HepG2 (cell line): ENCODE results near the gene SYNE3. TPM values are rescaled to one million over a fixed set of nuclear protein-coding genes. Genes with fewer than 3 reads are reported as not detected.

Source experiments
- AHR ChIP-seq: IDR thresholded peaks from 2 replicates; pipeline ENCODE4 v1.6.1; 2018; ENCODE audit warnings: missing genetic modification reagents, missing compliant biosample characterization
- CEBPB ChIP-seq: IDR thresholded peaks from 2 replicates; pipeline ENCODE4 v1.6.1; 2011; ENCODE audit warnings: low read depth, low read length, improper control_type of control experiment, borderline replicate concordance
- GFI1 ChIP-seq: sonication (generic); formaldehyde crosslinking; IDR thresholded peaks from 2 replicates; pipeline ENCODE4 v1.5.0; 2020; ENCODE audit warnings: missing genetic modification reagents, mild to moderate bottlenecking, borderline replicate concordance
- HMGA1 ChIP-seq: sonication (generic); formaldehyde crosslinking; conservative IDR thresholded peaks from 2 replicates; pipeline ENCODE4 v1.4.0; 2020; ENCODE audit warnings: missing genetic modification reagents
- IRF2 ChIP-seq: IDR thresholded peaks from 2 replicates; pipeline ENCODE4 v1.6.1; 2018; ENCODE audit warnings: missing genetic modification reagents, missing compliant biosample characterization
- MATR3 ChIP-seq: sonication (generic); formaldehyde crosslinking; IDR thresholded peaks from 2 replicates; pipeline ENCODE4 v1.4.0; 2020; ENCODE audit warnings: missing genetic modification reagents
- MIXL1 ChIP-seq: IDR thresholded peaks from 2 replicates; pipeline ENCODE4 v1.6.1; 2016
- NR2C2 ChIP-seq: sonication (generic); formaldehyde crosslinking; IDR thresholded peaks from 2 replicates; pipeline ENCODE4 v1.4.0; 2020; ENCODE audit warnings: missing genetic modification reagents, mild to moderate bottlenecking, moderate library complexity, borderline replicate concordance
- PITX1 ChIP-seq: sonication (generic); formaldehyde crosslinking; IDR thresholded peaks from 2 replicates; pipeline ENCODE4 v1.5.1; 2020; ENCODE audit warnings: mild to moderate bottlenecking, missing genetic modification reagents
- REPIN1 ChIP-seq: sonication (generic); formaldehyde crosslinking; IDR thresholded peaks from 2 replicates; pipeline ENCODE4 v1.8.0; 2022; ENCODE audit warnings: missing genetic modification reagents, low read depth, mild to moderate bottlenecking, borderline replicate concordance
- SOX13 ChIP-seq, 3 experiments: fragments of 450-650 bp in 1 of 3; sonication (generic) in 1 of 3; formaldehyde crosslinking in 1 of 3; IDR thresholded peaks in 2 of 3; conservative IDR thresholded peaks in 1 of 3; 2 replicates each; pipeline versions ENCODE4 v1.5.0 to v1.6.1; 2016 to 2020; ENCODE audit warnings: antibody characterized with exemption in 1 of 3, mild to moderate bottlenecking in 1 of 3, missing compliant biosample characterization in 1 of 3, missing genetic modification reagents in 1 of 3, moderate library complexity in 1 of 3
- SPEN ChIP-seq: sonication (generic); formaldehyde crosslinking; IDR thresholded peaks from 2 replicates; pipeline ENCODE4 v1.5.1; 2020; ENCODE audit warnings: low read depth, mild to moderate bottlenecking, missing genetic modification reagents
- ZFP36L2 ChIP-seq: sonication (generic); formaldehyde crosslinking; IDR thresholded peaks from 2 replicates; pipeline ENCODE4 v1.4.0; 2020; ENCODE audit warnings: missing genetic modification reagents
- ZMYM2 ChIP-seq: sonication (generic); formaldehyde crosslinking; IDR thresholded peaks from 2 replicates; pipeline ENCODE4 v1.8.0; 2022; ENCODE audit warnings: mild to moderate bottlenecking, missing genetic modification reagents
- ZNF224 ChIP-seq: sonication (generic); formaldehyde crosslinking; IDR thresholded peaks from 2 replicates; pipeline ENCODE4 v1.5.0; 2020; ENCODE audit warnings: mild to moderate bottlenecking, missing genetic modification reagents
- ZNF34 ChIP-seq: sonication (generic); formaldehyde crosslinking; IDR thresholded peaks from 2 replicates; pipeline ENCODE4 v1.4.0; 2020; ENCODE audit warnings: mild to moderate bottlenecking, missing genetic modification reagents, borderline replicate concordance
- ZNF367 ChIP-seq: sonication (generic); formaldehyde crosslinking; IDR thresholded peaks from 2 replicates; pipeline ENCODE4 v1.4.0; 2020; ENCODE audit warnings: missing genetic modification reagents, borderline replicate concordance
- ZNF530 ChIP-seq: sonication (generic); formaldehyde crosslinking; IDR thresholded peaks from 2 replicates; pipeline ENCODE4 v1.5.0; 2020; ENCODE audit warnings: low read depth, mild to moderate bottlenecking, missing genetic modification reagents
- ZNF557 ChIP-seq: sonication (generic); formaldehyde crosslinking; IDR thresholded peaks from 2 replicates; pipeline ENCODE4 v1.4.0; 2020; ENCODE audit warnings: missing genetic modification reagents
- ZNF75D ChIP-seq: sonication (generic); formaldehyde crosslinking; IDR thresholded peaks from 2 replicates; pipeline ENCODE4 v1.8.1; 2023; ENCODE audit warnings: missing genetic modification reagents, mild to moderate bottlenecking, borderline replicate concordance
- ZSCAN31 ChIP-seq: sonication (generic); formaldehyde crosslinking; IDR thresholded peaks from 2 replicates; pipeline ENCODE4 v1.5.0; 2020; ENCODE audit warnings: low read depth, mild to moderate bottlenecking, missing genetic modification reagents
- polyA plus RNA-seq, 8 experiments: library from polyadenylated mRNA; depleted of rRNA in 3 of 8; stranded (reverse) in 7 of 8; unstranded in 1 of 8; fragments of >200 nt; fragmentation: Illumina TruSeq in 4 of 8; extraction: Trizol in 4 of 8; gene quantifications; 2 replicates each; pipeline versions ENCODE4 v1.2.1 to v1.2.3, GENCODE V29; 2011 to 2016; ENCODE audit warnings: low read depth in 4 of 8, missing spikeins in 1 of 8, mixed read lengths in 1 of 8; ENCODE audit not compliant: insufficient read depth in 1 of 8
- total RNA-seq, 5 experiments: library from RNA; depleted of rRNA; stranded (reverse); fragments of >200 nt; fragmentation: Illumina TruSeq; extraction: Trizol; gene quantifications; 2 replicates each; pipeline ENCODE4 v1.2.3, GENCODE V29; 2016; ENCODE audit warnings: low read depth in 1 of 5
- TF ChIP-seq, protein P1 (sequence below): sonication (generic); formaldehyde crosslinking; IDR thresholded peaks from 2 replicates; pipeline ENCODE4 v1.4.0; 2020; ENCODE audit warnings: missing genetic modification reagents, borderline replicate concordance
- TF ChIP-seq, protein P2 (sequence below): sonication (generic); formaldehyde crosslinking; IDR thresholded peaks from 2 replicates; pipeline ENCODE4 v1.4.0; 2020; ENCODE audit warnings: mild to moderate bottlenecking, missing genetic modification reagents
- TF ChIP-seq, protein P3 (sequence below): sonication (generic); formaldehyde crosslinking; IDR thresholded peaks from 2 replicates; pipeline ENCODE4 v1.5.0; 2020; ENCODE audit warnings: missing genetic modification reagents

SYNE3 gene
- total and polyA plus RNA-seq, 2 of the 13 experiments (the other 11 are each of a cell fraction or from before 2014, with no cell fraction given): 7.8 to 8.0 TPM

DNA sequence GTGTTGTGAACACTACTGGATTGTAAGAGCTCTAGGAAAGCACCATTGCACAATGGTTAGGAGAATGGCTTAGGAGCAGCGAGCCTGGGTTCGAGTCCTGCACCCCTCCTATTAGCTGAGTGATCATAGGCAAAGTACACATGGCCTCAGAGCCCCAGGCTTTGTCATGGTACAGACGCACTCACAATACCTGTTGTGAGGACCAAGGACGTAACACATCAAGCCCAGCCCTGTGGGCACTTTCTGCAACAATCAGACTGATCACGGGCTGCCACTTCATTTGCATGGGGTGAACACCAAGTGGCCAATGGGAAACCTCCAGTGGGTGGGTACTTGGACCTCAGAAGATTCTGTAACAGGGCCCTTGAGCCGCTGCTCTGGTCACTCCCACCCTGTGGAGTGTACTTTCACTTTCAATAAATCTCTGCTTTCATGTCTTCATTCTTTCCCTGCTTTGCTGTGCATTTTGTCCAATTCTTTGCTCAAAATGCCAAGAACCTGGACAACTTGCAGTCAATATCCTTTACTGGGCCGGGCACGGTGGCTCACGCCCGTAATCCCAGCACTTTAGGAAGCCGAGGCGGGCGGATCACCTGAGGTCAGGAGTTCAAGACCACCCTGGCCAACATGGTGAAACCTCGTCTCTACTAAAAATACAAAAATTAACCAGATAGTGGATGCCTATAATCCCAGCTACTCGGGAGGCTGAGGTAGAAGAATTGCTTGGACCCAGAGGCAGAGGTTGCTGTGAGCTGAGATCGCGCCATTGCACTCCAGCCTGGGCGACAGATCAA is 46.6 kb upstream of the SYNE3 start (continued):
- TF ChIP-seq, protein P1, sequence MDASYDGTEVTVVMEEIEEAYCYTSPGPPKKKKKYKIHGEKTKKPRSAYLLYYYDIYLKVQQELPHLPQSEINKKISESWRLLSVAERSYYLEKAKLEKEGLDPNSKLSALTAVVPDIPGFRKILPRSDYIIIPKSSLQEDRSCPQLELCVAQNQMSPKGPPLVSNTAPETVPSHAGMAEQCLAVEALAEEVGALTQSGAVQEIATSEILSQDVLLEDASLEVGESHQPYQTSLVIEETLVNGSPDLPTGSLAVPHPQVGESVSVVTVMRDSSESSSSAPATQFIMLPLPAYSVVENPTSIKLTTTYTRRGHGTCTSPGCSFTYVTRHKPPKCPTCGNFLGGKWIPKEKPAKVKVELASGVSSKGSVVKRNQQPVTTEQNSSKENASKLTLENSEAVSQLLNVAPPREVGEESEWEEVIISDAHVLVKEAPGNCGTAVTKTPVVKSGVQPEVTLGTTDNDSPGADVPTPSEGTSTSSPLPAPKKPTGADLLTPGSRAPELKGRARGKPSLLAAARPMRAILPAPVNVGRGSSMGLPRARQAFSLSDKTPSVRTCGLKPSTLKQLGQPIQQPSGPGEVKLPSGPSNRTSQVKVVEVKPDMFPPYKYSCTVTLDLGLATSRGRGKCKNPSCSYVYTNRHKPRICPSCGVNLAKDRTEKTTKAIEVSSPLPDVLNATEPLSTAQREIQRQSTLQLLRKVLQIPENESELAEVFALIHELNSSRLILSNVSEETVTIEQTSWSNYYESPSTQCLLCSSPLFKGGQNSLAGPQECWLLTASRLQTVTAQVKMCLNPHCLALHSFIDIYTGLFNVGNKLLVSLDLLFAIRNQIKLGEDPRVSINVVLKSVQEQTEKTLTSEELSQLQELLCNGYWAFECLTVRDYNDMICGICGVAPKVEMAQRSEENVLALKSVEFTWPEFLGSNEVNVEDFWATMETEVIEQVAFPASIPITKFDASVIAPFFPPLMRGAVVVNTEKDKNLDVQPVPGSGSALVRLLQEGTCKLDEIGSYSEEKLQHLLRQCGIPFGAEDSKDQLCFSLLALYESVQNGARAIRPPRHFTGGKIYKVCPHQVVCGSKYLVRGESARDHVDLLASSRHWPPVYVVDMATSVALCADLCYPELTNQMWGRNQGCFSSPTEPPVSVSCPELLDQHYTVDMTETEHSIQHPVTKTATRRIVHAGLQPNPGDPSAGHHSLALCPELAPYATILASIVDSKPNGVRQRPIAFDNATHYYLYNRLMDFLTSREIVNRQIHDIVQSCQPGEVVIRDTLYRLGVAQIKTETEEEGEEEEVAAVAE (CRISPR knock-in tag): peak; percentile 40; the same call in 1 of the 2 replicates
- TF ChIP-seq ZNF530 (CRISPR knock-in tag): no peak
- TF ChIP-seq PITX1 (CRISPR knock-in tag): no peak
- peak; percentile 55; the same call in 1 of the 2 replicates for TF ChIP-seq IRF2 (CRISPR knock-in tag)
- TF ChIP-seq CEBPB: peak; percentile 48; the same call in 1 of the 2 replicates
- TF ChIP-seq, protein P2, sequence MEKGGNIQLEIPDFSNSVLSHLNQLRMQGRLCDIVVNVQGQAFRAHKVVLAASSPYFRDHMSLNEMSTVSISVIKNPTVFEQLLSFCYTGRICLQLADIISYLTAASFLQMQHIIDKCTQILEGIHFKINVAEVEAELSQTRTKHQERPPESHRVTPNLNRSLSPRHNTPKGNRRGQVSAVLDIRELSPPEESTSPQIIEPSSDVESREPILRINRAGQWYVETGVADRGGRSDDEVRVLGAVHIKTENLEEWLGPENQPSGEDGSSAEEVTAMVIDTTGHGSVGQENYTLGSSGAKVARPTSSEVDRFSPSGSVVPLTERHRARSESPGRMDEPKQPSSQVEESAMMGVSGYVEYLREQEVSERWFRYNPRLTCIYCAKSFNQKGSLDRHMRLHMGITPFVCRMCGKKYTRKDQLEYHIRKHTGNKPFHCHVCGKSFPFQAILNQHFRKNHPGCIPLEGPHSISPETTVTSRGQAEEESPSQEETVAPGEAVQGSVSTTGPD (CRISPR knock-in tag): no peak
- TF ChIP-seq, protein P3, sequence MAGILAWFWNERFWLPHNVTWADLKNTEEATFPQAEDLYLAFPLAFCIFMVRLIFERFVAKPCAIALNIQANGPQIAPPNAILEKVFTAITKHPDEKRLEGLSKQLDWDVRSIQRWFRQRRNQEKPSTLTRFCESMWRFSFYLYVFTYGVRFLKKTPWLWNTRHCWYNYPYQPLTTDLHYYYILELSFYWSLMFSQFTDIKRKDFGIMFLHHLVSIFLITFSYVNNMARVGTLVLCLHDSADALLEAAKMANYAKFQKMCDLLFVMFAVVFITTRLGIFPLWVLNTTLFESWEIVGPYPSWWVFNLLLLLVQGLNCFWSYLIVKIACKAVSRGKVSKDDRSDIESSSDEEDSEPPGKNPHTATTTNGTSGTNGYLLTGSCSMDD: no peak
- TF ChIP-seq HMGA1: no peak
- TF ChIP-seq ZNF75D (CRISPR knock-in tag): no peak
- TF ChIP-seq ZNF224: no peak
- TF ChIP-seq REPIN1: no peak
- peak; percentile 57; the same call in 1 of the 2 replicates for TF ChIP-seq GFI1
- no peak for TF ChIP-seq NR2C2 (CRISPR knock-in tag)
- no peak for TF ChIP-seq ZNF557
- TF ChIP-seq ZFP36L2 (CRISPR knock-in tag): no peak
- TF ChIP-seq ZSCAN31 (CRISPR knock-in tag): no peak
- TF ChIP-seq ZNF367: no peak
- TF ChIP-seq SPEN (CRISPR knock-in tag): no peak
- TF ChIP-seq ZNF34 (CRISPR knock-in tag): no peak
- TF ChIP-seq AHR: no peak
- TF ChIP-seq MATR3 (CRISPR knock-in tag): no peak
- TF ChIP-seq SOX13 (IDR thresholded peaks at IDR 0.05): no peak
- TF ChIP-seq SOX13 (CRISPR knock-in tag; conservative IDR thresholded peaks at IDR 0.05 in 1 of 2, IDR thresholded peaks at IDR 0.05 in 1 of 2): peak in 1 of 2 experiments; percentile 50; a peak in 2 of 4 replicates
- peak; percentile 59; the same call in 1 of the 2 replicates for TF ChIP-seq ZMYM2 (CRISPR knock-in tag)
- peak; percentile 10; the same call in 1 of the 2 replicates for TF ChIP-seq MIXL1 (CRISPR knock-in tag)
